ENCODE results near the gene ZCCHC7. TPM values are rescaled to one million over a fixed set of nuclear protein-coding genes. Genes with fewer than 3 reads are reported as not detected.

Gene ZCCHC7
- total and polyA plus RNA-seq, 4 donors, result 3.3 to 9.7 (median 7.6) TPM

- Histone ChIP-seq H3K9ac (ENCODE audit: low read depth in 1 of 2, low read length in 2 of 2) (no peak overlapping the region), H3K4me1 (ENCODE audit: control insufficient read depth in 4 of 4, insufficient read depth in 4 of 4, low read length in 3 of 4) (no peaks in the 10 kb centered on the region), H3K27me3 (ENCODE audit: control insufficient read depth in 4 of 4, insufficient read depth in 4 of 4, low read length in 3 of 4) (no peaks in the 10 kb centered on the region), H3K4me3 (ENCODE audit: low read depth in 1 of 3, low read length in 3 of 3) (no peak overlapping the region), H3K36me3 (ENCODE audit: control insufficient read depth in 4 of 4, insufficient read depth in 3 of 4, low read depth in 1 of 4, low read length in 3 of 4) (peaks cover 0 to 3% (median under 1%) of the 10 kb centered on the region in 4 donors), H3K27ac (ENCODE audit: low read depth in 1 of 2, low read length in 2 of 2) (no peak overlapping the region), H3K9me3 (ENCODE audit: control insufficient read depth in 4 of 4, low read length in 3 of 4) (no peaks in the 10 kb centered on the region)
- DNase-seq (ENCODE audit: low spot score), result no peak
- WGBS, result 44% methylated on average over 2 of the region's 2 CpGs
- no peak for TF ChIP-seq JUND (IDR thresholded peaks at IDR 0.05)
- TF ChIP-seq ZBTB33 (IDR thresholded peaks at IDR 0.05), result no peak
- TF ChIP-seq HNF4G (IDR thresholded peaks at IDR 0.05), result no peak
- no peak for TF ChIP-seq GABPA (IDR thresholded peaks at IDR 0.05 in 1 of 2, conservative IDR thresholded peaks at IDR 0.05 in 1 of 2)
- no peak for TF ChIP-seq HNF4A (conservative IDR thresholded peaks at IDR 0.05)
- no peak for TF ChIP-seq RAD21 (IDR thresholded peaks at IDR 0.05)
- no peak for TF ChIP-seq CTCF (IDR thresholded peaks at IDR 0.05; ENCODE audit: low read depth, low read length, missing input control)
- TF ChIP-seq FOXA2 (IDR thresholded peaks at IDR 0.05), result no peak
- no peak for TF ChIP-seq TAF1 (conservative IDR thresholded peaks at IDR 0.05)
- TF ChIP-seq SP1 (IDR thresholded peaks at IDR 0.05), result no peak
- no peak for TF ChIP-seq YY1 (IDR thresholded peaks at IDR 0.05)
- no peak for TF ChIP-seq EGR1 (IDR thresholded peaks at IDR 0.05; ENCODE audit: low read depth in 2 of 2)
- TF ChIP-seq, protein P1, sequence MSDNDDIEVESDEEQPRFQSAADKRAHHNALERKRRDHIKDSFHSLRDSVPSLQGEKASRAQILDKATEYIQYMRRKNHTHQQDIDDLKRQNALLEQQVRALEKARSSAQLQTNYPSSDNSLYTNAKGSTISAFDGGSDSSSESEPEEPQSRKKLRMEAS (IDR thresholded peaks at IDR 0.05), result no peak
- TF ChIP-seq ATF3 (IDR thresholded peaks at IDR 0.05), result no peak
- no peak for TF ChIP-seq REST (IDR thresholded peaks at IDR 0.05)
- TF ChIP-seq RXRA (IDR thresholded peaks at IDR 0.05), result no peak
Observed at GRCh38 chr9:37209431-37210386, 89.3 kb downstream of the ZCCHC7 start.
